Measurements from ENCODE around the gene DEGS1.

The DEGS1 gene

DNA sequence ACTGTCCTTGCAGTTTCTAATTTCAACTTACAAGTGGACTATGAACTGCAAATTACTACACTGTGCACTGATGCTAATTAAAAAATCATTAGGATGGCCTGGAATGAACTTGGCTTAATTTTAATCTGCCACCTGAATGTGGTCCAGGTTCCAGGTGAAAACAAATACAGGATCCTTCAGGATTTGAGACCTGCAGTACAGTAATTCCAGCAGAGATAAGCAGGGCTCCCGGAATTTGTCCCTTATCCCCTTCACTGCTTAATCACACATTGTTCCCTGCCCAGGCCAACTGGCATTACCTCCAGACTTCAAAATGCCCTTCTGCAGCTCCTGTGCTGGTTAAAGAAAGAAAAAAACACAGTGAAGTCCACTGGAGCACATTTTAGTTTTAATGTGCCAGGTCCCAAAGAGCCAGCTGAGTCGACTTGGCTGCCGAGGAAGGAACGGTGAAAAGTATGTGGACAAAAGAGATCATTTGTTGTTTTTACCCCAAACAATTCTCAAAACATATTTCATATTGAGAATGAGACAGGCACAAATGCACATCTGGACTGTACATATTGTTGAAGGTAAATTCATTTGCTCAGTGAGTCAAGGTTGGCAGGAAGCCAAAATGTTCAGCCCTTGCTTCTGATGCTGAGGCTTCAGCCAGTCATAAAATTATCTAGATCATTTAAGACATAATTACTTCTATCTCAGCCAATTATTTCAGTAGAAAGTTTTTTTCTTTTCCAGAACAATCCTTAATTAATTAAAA lies 28.3 kb downstream of the DEGS1 start:
- no peak for DNase-seq (ENCODE audit: extremely low spot score, insufficient read length, low read depth)
- FAIRE-seq: no peak

- FAIRE-seq (no peak), DNase-seq (ENCODE audit: extremely low spot score, insufficient read length, low read depth) (no peak)
Measured at GRCh38 chr1:224212618-224213061, 29.6 kb downstream of the DEGS1 start.

GRCh38 chr1:224213438-224214119 lies 30.5 kb downstream of the DEGS1 start:
- no peak for DNase-seq (ENCODE audit: extremely low spot score, insufficient read length, low read depth)

GRCh38 chr1:224216382-224216781 lies 33.3 kb downstream of the DEGS1 start:
- DNase-seq (ENCODE audit: extremely low spot score, insufficient read length, low read depth) (no peak), FAIRE-seq (no peak)

More at GRCh38 chr1:224213438-224214119, 30.5 kb downstream of the DEGS1 start:
- no peak for FAIRE-seq

GRCh38 chr1:224217655-224218623 lies 34.9 kb downstream of the DEGS1 start:
- FAIRE-seq: no peak
- no peak for DNase-seq (ENCODE audit: extremely low spot score, insufficient read length, low read depth)

DNA sequence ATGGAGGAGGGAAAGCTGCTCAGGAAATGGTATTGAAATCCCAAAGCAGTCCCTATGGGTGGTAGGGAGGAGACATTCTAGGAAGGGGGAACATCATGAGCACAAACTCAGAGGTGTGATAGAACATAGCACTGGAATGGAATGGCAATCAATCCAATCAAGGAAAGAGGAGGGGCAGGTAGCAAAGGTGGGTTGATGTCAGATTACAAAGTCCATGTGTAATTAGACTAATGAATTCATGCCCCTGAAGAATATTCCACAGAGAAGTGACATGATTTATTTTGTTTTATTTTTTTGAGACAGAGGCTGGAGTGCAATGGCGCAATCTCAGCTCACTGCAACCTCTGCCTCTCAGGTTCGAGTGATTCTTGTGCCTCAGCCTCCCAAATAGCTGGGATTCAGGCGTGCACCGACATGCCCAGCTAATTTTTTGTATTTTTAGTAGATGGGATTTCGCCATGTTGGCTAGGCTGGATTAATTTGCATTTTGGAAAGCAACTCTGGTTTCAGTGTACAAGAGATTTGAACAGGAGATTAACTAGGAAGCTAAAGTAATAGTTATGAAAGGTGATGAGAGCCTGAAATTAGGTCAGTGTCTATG lies 36.1 kb downstream of the DEGS1 start:
- no peak for DNase-seq (ENCODE audit: extremely low spot score, insufficient read length, low read depth)
- no peak for FAIRE-seq

GRCh38 chr1:224219612-224220059 lies 36.6 kb downstream of the DEGS1 start:
- FAIRE-seq (no peak), DNase-seq (ENCODE audit: extremely low spot score, insufficient read length, low read depth) (no peak)

- DNase-seq (ENCODE audit: extremely low spot score, insufficient read length, low read depth): no peak
- no peak for FAIRE-seq
Measured at GRCh38 chr1:224223819-224224714, 41.0 kb downstream of the DEGS1 start.

GRCh38 chr1:224226849-224227502 lies 43.9 kb downstream of the DEGS1 start:
- FAIRE-seq: no peak
- DNase-seq (ENCODE audit: extremely low spot score, insufficient read length, low read depth): no peak

DNA sequence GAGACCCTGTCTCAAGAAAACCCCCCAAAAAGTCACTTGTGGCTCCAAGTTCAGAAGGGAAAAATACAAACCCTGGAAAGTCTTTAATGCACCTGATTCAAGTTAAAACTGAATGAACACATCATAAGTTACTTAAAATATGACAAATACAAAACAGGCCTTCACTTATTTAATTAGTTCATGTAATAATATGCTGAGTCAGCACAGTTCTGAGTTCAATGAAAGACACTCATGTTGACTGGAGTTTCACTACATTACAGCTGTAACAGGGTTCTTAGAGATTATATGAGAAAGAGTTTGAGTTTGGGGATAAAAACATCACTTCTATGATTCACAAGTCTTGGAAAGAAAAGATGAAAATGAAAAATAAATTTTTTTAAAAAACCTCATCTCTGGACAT lies 51.0 kb downstream of the DEGS1 start:
- DNase-seq (ENCODE audit: extremely low spot score, insufficient read length, low read depth) (no peak), FAIRE-seq (no peak)

- FAIRE-seq (no peak), DNase-seq (ENCODE audit: extremely low spot score, insufficient read length, low read depth) (no peak)
Measured at GRCh38 chr1:224235813-224236493, 52.9 kb downstream of the DEGS1 start.

DNA sequence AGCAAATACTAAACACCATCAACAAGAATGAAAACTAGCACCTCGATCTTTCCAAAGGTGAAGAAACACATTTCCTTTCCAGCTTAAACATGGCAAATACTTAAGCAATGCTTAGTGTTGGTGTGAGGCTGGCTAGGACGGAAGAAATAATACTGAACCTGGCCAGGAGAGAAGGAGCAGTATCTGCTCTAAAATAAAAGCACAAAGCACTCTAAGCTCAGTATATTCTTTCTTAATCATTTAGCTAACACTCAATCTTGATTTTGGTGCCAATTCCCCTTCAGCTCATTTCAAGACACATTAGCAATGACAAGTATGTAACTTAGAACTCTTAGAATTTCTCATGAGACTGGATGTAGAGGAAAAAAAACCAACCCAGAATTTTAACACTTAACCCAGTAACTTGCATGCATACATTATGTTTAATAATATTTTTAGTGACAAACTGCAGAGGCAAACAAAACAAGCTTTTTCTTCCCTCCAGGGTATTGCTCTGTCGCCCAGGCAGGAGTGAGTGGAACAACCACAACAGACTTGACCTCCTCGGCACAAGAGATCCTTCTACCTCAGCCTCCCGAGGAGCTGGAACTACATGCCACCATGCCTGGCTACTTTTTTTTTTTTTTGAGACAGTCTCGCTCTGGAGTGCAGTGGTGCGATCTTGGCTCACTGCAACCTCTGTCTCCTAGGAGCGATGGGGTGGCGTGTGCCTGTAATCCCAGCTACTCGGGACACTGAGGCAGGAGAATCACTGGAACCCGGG lies 54.3 kb downstream of the DEGS1 start:
- FAIRE-seq (no peak), DNase-seq (ENCODE audit: extremely low spot score, insufficient read length, low read depth) (no peak)

DNA sequence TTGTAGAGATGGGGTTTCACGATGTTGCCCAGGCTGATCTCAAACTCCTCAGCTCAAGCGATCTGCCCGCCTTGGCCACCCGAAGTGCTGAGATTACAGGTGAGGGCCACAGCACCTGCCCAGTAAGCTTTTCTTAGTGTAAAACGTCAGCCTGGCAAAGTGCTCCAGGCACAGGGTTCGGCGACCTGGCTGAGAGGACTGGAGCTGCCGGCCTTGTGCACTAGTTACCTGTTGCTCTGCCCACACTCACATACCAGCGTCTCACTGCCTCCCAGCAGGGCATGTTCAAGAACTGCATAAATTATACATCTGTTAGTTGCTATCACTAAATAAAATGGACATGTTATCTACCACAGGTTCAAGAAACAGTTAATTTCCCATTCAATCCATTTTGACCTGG lies 55.2 kb downstream of the DEGS1 start:
- no peak for DNase-seq (ENCODE audit: extremely low spot score, insufficient read length, low read depth)
- FAIRE-seq: no peak

GRCh38 chr1:224238756-224239155 lies 55.7 kb downstream of the DEGS1 start:
- FAIRE-seq: no peak

More at GRCh38 chr1:224238756-224239155, 55.7 kb downstream of the DEGS1 start:
- DNase-seq (ENCODE audit: extremely low spot score, insufficient read length, low read depth): no peak
